HG03565 (cell line): ENCODE data around the gene SAMD8.
"Not testable (repeated sequence)": the region's sequence is repeated elsewhere in the genome, so short reads cannot be mapped to it uniquely, and the experiment has no call there.

Source experiments
- ATAC-seq: cut with Tn5 transposase; IDR thresholded peaks from one replicate; pipeline ENCODE4 v1.9.1; 2021; ENCODE audit warnings: mild to moderate bottlenecking, moderate library complexity; ENCODE audit not compliant: unreplicated experiment

Gene SAMD8

DNA sequence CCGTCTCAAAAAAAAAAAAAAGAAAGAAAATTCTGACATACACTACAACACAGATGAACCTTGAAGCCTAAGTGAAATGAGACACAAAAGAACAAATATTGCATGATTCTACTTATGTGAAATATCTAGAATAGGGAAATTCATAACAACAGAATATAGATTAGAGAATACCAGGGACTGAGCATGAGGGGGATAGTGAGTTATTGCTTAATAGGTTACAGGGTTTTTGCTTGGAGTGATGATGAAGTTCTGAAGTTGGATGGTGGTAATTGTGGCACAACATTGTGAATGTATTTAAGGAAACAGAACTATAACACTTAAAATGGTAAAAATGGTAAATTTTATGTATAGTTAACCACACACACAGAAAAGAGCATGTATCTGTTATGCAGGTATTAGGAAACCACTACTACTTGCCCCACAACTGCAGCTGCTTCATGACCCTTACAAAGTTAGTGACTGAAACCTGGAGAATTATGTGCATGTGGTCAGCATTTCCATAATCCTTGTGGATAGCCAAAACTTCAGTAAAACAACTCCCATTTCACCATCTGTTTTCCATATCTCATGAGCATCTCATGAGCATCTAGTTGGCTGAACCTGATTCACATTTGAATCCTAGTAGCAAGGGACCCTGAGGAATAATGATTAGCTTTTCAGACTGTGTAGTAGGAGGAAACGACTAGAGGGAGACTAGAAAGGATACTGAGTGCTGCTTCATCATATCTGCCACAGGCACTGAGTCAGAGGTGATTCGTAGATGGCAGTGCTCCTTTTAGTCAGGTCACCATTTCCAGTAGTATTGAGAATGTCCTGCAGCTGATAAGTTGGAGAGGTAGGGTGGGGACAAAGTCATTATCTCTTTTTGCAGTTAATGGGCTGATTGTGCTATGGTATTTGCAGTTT lies 26.3 kb downstream of the SAMD8 start:
- ATAC-seq, result peak; percentile 50

DNA sequence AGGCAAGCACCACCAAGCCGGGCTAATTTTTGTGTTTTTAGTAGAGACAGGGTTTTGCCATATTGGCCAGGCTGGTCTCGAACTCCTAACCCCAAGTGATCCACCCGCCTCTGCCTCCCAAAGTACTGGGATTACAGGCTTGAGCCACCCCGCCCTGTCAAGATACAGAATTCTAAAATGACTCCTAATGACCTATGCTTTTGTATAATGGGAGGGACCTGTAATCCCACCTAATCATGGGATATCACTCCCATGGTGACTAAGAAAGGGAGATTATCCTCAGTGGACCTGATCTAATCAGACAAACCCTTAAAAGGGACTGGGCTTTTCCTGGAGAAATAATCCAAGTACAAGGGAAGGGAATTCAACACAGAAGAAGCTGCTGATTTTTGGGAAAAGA lies 28.8 kb downstream of the SAMD8 start:
- no peak for ATAC-seq

DNA sequence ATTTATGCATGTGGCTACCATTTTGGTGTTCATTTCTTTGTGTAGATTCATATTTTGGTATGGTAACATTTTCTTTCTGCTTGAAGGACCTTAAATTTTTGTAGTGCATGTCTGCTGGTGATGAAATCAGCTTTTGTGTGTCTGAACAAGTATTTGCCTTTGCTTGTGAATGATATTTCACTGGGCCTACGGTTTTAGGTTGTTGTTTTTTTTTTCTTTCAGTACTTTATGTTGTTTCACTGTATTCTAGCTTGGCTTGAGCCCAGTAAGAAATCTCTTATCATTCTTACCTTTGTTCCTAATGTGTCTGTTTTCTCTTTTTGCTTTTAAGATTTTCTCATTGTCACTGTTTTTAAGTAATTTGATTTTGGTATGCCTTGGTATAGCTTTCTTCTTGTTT lies 31.9 kb downstream of the SAMD8 start:
- no peak for ATAC-seq

DNA sequence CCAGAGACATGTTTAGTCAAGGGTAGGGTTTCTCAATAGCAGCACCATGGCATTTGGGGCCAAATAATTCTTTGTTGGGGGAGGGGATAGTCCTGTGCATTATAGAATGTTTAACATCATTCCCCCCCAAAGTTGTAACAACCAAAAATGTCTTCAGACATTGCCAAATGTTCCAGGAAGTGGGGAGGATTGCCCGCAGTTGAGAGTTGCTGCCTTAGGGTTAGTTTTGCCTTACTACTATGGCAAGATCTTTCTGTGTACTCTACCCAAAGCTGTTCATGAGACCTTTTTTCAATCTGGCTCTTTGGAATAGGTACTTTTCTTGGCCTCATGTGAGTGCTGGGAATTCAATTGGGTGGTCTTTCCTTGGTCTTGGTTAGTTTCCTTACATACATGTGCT lies 34.1 kb downstream of the SAMD8 start:
- no peak for ATAC-seq

DNA sequence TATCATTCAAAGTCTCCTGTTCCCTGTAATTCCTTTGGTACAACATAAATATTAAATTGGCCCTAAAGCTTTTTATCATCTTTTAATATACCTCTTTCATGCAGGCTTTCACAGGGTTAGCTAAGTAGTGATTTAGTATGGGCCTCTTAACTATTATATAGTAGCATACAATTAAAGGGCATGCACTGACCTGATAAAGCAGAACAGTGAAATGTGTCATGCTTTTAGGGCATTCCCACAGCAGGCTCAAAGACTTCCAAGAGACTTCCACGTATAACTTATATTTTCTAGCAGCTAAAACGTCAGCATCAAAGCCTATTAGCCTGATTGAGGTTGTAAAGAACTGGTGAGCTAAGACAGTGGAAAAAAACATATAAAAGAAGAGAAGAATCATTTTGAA lies 35.3 kb downstream of the SAMD8 start:
- ATAC-seq, result no peak

DNA sequence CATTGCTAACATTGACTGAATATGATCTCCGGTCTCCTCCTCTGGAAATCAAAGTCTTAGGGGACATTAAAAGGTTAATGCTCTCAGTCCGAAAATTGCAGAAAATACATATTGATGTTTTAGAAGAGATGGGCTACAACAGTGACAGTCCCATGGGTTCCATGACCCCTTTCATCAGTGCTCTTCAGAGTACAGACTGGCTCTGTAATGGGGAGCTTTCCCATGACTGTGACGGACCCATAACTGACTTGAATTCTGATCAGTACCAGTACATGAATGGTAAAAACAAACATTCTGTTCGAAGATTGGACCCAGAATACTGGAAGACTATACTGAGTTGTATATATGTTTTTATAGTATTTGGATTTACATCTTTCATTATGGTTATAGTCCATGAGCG lies 39.2 kb downstream of the SAMD8 start:
- ATAC-seq, result no peak

DNA sequence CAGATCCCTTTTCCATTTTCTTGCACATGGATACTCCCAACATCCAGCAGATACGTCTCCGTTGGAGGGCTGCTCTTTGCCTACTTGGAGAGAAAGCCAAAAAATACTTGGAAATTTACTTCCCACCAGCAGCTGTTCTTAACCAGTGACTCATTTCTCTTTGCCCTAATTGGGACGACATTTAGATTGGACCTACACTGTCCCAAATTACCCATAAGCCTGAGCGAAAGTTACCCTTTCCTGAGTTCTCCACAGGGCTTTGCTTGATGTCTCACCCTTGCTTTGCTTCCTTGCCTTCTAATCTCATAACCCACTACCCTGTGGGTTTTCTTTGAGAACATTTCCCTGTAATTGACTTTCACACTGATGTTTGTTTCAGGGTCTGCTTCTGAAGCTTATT lies 48.1 kb downstream of the SAMD8 start:
- ATAC-seq, result no peak

DNA sequence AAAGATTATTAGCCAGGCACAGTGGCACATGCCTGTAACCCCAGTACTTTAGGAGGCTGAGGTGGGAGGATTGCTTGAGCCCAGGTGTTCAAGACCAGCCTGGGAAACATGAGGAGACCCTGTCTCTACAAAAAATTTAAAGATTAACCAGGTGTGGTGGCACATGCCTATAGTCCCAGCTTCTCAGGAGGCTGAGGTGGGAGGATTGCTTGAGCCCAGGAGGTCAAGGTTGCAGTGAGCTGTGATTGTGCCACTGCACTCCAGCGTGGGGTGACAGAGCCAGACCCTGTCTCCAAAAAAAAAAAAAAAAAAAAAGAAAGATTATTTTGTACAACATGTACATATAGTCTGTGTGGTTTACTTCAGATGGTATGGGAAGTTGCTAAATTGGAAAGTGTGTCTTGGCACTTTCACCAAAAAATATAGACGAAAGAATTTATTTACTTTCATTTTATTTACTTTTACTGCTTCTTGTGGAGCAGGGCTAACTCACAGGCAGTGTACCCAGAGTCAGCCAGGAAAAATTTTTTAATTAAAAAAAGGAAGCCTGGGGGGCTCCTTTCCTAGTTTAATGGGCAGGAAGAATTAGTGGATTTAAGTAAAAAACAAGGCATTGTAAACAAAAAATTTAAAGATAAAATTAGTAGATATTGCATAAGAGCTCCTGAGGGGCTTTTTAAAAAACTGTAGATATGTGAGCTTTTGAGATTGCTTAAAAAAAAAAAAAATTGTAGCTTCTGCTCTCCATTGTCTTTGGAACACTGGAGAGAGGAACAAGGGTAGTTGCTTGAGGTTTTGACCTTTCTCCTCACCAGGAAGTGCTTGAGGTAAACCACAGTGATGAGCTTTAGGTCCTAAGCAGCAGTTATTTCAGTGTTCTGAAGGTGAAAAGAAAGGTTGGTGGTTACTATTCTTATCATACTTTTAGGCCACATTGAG lies 54.5 kb downstream of the SAMD8 start:
- peak; percentile 93 for ATAC-seq

DNA sequence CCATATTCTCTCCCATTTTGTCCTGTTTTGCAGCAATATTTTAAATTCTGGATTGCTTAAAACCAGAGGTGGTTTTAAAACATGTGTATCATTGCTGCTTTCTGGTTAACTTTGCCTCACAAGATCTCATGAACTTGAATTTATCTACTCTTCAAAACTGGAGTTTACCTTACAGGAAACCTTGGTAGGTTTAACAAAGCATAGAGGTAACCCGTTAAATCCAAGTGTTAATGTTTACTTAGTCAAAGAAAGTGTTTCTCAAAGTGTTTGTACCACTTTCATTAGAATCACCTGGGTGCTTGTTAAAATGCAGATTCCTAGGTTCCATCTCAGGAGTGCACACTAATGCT lies 55.1 kb downstream of the SAMD8 start:
- peak; percentile 14 for ATAC-seq

DNA sequence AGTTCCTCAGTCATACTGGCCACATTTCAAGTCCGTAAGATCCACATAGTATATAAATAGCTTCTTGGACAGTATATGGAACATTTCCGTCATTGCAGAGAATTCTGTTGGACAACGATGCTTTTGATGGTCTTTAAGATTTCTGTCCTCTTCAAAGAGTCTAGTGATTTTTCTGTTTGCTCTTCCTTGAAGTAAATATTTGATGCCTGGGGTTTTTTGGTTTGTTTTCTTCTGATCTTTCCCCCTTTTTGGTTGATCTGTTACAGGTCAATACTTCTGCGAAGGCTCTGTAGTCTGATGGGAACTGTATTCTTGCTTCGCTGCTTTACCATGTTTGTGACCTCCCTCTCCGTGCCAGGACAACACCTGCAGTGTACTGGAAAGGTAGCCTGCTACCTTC lies 56.8 kb downstream of the SAMD8 start:
- ATAC-seq, result no peak

DNA sequence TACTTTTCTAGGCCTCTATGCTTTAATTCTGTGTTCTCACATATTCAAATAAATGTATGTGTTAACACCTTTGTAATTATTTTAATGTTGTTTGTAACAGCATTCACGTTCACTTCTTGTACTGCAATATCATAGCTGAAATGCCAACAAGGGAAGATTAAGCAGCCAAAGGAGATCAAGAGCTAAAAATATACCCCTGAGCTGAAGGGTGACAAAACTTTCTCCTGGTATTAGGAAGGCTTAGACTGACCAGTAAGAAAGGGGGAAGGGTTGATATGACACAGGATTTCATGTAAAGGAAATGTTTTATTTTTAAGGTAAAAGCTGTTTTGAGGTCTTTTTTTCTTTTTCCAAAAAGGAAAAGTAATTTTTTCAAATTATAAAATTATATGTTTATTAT lies 58.8 kb downstream of the SAMD8 start:
- no peak for ATAC-seq

DNA sequence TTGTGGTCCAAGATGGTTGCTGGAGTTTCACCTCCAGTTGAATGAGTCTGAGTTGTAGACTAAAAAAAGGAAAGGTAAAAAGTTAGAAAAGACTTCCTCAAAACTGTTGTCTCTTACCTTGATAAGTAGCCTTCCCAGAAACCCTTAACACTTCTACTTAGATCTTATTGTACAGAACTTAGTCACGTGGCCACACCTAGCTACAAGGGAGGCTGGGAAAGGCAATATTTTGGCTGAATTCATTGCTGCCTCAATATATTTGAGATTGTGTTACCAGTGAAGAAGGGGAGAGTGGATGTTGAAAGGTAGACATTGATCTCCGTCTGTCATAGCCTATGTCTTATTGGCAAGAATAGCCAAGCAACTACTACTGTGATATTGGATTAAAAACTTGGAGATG lies 63.6 kb downstream of the SAMD8 start:
- no peak for ATAC-seq

DNA sequence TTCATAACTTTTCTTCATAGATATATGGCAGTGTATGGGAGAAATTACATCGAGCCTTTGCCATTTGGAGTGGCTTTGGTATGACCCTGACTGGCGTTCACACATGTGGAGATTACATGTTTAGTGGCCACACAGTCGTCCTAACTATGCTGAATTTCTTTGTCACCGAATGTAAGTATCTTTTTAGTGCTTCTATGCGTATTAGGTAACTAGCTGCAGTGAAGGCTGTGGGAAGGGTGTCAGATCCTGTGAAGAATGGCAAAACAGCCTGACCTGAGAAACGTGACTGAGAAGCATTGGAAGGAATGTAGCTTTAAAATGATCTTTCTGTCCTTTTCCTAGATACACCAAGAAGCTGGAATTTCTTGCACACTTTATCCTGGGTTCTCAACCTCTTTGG lies 64.6 kb downstream of the SAMD8 start:
- no peak for ATAC-seq

DNA sequence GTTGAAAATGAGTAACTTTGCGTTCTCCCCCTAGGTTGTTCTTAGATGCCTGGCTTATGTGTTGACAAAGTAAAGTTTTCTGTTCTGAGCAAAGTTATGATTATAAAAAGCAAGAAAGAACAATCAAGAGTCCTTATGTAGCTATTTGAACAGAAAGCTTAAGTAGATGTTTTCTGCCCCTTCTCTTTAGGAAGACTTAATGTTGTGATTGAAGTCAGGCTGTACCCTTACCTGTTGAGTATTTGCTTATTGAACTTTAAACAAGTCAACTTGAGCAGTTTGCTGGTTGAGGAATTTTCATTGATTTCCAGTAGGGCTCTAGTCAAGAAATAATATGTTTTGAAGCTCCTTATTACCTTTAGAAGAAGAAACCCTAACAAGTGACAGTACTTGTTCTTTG lies 65.3 kb downstream of the SAMD8 start:
- no peak for ATAC-seq

DNA sequence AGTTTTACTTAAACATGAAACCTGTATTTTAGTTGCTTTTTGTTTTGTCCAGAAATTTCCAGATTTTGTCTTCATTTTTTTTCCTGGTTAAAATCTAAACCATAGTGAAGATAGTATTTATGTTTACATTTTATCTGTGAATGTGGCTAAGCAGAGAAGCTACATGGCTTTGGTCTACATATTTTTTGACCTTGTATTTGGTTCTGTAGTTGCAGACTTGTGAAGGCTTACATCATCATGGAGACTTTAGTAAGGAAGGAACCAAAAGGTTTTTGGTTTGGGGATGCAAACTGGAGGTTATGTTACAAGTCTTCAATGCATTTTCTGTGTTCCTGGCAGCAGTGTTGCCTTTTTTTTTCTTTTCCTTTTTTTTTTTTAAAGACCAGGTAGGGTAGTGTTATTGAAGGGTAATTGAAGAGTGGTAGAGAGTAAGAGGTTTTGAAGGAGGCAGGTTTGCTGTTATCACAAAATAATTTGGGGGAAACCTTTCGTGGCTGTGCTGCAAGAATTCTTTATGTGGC lies 68.3 kb downstream of the SAMD8 start:
- ATAC-seq, result no peak

DNA sequence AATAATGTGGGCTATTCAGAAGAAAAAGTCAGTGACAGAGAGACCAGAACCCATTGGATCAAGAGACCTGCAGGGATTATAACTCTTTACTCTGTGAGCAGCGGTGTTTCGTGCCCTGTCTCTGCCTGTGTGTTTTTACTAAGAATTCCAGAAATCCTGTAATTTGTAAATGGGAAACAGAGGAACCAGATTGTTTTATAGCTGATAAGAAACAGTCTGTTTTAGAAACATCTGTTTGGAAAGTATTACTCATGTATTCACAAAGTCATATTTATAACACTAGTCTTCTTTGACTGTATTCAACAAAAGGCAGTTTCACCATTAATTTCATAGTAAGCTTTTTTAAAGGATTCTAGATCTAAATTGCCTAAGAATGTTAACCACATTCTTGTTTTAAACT lies 69.1 kb downstream of the SAMD8 start:
- no peak for ATAC-seq

DNA sequence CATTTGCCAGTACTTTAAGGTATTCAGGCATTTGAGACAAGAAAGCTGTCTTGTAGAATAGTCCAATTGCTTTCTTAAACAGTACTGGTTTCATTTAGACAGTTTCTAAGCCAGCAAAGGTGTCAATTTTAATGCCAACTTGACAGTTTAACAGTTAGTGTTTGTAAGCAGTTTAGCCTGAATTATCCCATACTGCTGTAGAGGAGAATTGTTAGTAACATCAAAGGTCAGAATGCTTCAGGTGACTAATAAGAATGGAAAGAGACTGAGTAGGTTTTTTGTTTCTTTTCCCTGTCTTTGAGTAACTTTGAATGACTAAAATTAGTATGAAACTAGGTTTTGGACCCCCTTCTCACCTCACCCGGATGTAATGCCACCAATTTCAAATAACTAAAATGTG lies 69.6 kb downstream of the SAMD8 start:
- ATAC-seq, result no peak

DNA sequence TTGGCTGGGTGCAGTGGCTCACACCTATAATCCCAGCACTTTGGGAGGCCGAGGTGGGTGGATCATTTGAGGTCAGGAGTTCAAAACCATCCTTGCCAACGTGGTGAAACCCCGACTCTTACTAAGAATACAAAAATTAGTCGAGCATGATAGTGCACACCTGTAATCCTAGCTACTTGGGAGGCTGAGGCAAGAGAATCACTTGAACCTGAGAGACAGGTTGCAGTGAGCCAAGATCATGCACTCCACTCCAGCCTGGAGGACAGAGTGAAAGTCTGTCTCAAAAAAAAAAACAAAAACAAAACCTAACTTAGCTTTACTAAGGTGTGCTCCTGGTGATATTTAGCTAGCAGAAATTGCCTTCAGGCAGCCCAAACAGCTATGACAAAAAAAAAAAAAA lies 74.9 kb downstream of the SAMD8 start:
- no peak for ATAC-seq

DNA sequence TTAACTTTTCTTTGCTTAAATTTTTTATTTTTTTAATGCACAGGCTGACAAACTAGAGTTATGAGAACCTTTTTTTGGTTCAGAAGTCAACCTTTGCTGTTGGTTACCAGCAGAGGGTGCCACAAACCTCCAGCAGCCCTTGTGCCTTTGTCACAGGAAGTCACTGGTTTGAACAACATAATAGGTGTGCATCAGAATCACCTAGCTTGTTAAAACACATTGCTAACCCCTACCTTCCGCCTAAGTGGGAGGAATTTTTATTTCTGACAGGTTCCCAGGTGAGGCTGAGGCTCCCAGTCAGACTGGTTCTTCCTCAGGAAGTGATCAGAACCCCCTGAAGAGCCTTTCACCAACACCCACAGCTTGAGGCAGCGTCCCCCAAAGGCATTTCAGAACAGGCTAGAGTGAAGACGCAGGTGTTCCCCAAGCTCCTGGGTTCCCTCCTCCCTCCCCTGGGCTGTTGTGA lies 76.5 kb downstream of the SAMD8 start:
- ATAC-seq, result no peak

DNA sequence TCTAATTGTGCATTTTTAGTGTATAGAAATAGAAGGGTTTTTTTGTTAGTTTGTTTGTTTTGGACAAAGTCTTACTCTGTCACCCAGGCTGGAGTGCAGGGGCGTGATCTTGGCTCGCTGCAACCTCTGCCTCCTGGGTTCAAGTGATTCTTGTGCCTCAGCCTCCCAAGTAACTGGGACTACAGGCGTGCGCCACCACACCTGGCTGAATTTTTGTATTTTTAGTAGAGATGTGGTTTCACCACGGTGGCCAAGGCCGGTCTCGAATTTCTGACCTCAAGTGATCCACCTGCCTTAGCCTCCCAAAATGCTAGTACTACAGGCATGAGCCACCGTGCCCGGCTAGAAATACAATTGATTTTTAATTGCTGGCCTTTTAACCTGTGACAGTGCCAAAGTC lies 77.1 kb downstream of the SAMD8 start:
- not testable (repeated sequence) for ATAC-seq

DNA sequence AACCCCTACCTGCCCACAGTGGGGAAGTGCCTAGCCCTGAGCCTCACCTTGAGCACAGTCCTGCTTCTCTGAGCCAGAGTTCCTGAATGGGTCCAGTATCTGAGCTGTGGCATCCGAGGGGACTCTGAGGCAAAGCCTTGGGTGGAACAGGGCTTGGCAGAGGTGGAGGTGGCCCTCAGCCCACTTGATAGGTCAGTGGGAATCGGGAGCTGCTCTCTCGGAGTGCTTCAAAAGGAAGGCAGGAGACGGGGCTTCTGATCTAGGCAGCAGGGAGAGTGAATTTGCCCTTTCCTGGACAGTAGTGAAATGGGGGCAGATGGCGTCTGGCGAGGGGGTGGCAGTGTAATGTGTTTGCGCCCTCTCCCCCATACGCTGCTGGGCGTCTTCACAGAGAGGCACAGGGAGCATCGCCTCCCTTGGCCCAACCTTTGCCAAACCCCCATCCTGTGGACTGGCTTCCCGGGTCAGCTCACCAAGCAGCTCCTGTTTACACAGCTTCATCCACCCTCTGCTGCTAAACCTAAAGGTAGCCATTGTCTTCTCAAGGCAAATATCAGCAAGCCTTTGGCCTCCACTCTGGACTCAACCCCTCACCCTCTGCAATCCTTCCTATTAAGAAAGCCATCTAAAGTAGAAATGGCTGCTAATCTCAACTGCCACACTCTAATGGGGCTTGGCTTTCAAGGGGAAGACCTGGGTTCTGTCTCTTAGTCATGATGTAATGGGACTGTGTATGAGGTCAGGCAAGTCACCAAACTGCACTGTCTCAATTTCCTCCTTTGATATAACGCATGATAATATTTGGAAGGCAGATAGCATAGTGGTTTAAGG lies 78.0 kb downstream of the SAMD8 start:
- ATAC-seq, result no peak
